GM21529 (cell line): Measurements from ENCODE around the gene CINP.

ENCODE experiments used
- ATAC-seq: cut with Tn5 transposase; IDR thresholded peaks from one replicate; pipeline ENCODE4 v1.9.1; 2021; ENCODE audit not compliant: unreplicated experiment

CINP gene

DNA sequence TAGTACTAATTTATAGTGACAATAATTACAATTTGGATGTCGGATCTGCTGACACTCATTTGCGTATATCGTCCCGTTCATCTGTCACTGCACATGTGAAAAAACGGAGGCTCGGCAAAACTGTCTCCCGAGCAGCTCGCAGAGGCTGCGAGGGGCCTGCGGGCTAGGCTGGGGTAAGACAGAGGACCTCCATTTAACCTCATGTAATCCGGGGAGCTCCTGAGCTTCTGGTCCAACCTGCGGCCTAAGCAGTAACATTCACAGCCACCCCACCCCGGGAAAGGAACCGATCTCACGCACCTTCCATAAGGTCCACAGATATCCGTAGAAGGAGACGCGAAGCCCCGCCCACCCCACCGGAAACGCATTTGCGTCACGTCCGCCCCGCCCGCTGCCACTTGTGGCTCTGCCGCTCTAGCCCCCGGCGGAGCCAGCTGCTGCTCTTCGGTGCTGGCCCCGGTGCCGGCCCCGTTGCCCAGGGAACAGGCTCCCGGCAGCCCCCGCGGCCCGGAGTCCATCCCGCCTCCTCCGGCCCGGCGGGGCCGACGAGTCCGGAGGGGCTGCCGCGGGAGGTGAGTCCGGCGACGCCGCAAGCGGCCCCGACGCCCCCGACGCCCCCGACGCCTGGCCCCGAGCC is at the start of gene CINP, which contains the start of gene TECPR2:
Gene CINP (minus strand): TSS at position 346 of the 637 bp plus-strand sequence. CDS start 39 bp downstream, at position 307.
Gene TECPR2 (plus strand): TSS at position 397 of the 637 bp plus-strand sequence. CDS start 13,781 bp downstream, outside the sequence.
- ATAC-seq: peak; percentile 93

DNA sequence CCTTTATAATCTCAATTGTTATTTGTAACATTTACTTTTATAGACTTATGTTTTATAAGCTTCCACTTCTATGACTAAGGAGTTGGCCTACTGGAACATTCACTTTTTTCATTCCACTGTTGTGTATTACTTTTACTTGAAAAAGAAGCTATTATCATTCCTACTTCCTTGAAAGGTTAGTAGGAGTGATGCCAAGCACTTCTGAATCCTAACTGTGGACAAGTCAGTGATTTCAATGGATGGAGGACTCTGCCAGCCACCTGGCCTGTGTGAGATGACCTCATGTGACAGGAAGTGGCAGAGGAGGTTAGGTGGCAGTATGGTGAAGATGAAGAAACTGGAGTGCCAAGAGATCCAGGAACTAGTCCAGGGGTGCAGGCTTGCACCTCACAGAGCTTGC is 46.0 kb upstream of the CINP start:
- ATAC-seq: no peak

DNA sequence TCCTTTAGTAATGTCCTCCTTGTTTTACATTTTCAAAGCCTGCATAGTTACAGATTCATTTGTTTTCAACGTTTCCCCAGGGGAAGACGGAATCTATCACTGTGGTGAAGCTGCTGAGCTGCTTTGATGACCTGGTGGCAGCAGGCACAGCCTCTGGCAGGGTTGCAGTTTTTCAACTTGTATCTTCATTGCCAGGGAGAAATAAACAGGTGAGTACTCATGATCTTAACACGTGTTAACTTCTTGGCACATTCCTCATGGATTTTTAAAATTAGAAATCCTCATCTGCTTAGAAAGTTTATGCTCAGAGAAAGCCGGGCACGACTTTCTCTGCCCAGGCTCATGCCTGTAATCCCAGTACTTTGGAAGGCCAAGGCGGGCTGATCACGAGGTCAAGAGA is 44.6 kb upstream of the CINP start:
- no peak for ATAC-seq

DNA sequence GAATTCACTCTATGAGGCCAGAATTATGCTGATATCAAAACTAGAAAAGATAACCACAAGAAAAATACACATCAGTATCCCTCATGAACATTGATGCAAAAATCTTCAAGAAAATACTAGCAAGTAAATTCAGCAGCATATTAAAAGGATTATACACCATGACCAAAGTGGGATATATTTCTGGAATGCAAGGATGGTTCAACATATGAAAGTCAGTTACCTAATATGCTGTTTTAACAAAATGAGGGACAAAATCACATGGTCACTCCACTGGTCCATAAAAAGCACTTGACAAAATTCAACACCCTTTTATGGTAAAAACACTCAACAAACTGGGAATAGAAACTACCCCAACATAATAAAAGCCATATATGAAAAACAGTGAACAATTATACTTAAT is 40.3 kb upstream of the CINP start:
- no peak for ATAC-seq

DNA sequence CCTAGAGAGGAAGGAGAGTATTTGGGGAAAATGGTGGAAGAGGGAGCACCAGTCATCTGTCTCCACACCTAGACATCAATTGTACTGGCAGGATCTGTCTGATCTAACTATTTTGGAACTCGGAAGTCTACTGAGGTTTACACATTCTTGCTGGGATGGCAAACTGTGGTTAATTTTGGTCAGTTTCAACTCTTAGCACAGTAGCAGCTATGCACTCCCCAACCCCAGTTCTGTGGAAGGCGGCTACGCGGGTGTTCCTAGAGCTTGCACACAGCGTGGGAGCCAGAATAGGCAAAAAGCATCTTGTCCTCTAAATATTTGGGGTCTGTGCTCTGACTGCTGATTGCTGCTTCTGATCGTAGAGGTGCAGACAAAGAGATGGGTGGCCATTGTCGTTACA is 33.8 kb upstream of the CINP start:
- no peak for ATAC-seq

DNA sequence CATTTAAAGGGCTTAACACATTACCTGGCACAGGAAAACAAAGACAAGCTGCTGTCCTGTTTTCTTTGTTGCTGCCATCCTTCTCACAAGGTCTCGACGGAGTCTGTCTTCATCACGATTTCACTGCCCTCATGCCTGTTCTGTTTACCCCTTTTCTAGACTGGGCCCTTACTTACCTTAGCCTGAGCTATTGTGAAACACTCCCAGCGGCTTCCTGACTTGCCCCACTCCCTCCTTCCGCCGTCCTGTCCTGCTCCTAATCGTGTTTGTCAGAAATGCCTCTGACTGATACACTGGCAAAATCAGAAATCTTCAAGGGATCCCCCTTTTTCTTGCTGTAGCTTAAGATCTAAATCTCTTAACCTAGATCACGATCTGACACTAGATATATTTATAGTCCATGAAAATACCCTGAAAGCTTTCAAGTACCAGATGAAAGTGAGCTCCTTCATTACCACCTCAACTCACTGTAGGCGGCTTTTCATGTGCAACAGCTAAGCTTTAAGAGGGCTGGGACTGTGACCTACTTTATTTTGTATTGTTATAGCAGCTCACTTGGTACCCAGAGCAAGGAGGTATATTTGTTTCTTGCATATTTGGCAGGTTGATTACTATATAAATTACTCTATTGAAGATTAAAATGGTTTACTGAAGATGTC is 32.2 kb upstream of the CINP start:
- ATAC-seq: no peak

DNA sequence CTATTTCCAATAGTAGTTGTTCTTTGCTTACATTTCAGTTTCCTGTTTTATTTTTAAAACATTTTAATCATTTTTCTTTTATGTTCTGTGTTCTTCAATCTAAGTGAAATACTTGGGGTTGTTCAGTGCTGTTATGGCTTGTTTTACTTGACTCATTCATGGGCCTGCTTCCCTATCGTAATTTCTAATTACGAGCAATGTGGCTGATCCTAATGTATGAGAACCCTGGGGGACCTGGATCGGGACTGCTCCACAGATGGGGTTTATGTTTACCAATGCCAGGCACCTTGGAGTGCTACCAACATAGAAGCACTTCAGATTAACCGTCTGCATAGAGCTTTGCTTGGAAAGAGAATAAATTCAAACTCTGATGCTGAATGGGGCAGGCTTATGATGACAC is 29.8 kb upstream of the CINP start:
- no peak for ATAC-seq

DNA sequence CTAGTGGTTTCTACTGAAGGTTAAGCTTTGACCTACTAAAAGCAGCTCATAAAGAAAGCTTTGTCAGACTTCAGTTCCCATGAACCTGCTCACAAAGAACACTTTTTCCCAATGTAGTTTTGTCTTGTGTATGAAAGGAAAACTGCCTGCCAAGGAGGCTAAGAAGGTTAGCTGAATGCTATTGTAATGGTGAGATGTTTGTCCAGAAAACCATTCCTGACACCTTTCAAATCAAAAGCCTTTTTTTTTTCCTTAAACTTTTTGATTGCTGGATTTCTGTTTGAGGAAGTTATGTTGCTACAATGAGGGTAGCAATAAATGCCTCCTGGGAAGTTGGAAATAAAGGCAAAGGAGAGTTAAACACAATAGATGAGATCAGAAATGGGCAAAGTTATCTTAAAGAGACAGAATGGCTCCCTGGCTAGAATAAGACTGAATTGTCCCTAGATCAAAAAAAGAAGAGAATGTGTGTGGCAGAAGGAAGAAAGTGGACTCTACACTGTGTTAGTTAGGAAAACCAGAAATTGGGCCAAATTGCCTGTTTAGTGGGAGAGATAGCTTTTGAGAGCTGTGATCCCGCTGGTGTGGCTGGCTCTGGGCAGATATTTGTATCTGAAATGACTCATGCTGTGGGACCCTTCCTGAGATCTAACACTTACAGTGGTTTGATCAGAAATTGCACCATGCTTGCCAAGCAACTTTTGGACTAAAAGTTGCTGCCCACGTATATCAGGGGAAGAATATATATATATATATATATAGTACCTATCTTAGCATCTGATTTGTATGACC is 27.6 kb upstream of the CINP start:
- ATAC-seq: no peak

DNA sequence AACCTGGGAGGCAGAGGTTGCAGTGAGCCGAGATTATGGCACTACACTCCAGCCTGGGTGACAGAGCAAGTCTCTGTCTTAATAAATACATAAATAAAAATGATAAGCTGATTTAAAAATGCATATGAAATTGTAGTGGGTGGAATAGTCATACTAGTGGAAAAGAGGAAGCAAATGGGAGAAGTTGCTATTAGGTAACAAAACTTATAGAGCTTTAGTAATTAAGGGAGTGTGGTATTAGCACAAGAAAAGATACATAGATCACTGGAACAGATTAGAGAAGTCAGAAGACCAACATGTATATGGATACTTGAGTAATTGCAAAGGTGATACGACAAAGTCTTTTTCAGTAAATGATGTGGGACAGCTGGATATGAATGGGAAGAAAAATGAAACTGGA is 26.6 kb upstream of the CINP start:
- no peak for ATAC-seq

DNA sequence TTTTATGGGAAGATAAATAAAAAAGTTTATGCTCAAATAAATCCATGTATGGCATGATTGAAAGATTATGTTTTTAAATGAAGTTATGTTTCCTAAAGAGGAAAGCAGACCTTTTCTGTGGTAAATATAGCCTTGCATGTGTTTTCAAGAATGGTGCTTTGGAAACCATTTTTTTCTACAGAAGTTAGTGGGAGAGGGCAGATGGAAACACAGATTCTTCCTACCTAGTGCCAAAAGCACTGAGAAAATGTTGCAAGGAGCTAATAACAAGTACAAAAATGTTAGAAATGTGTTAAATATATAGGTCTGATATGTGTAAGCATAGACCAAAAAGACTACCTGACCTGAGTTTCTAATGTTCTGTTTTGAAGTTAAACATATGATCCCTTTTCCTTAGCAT is 24.4 kb upstream of the CINP start:
- no peak for ATAC-seq

DNA sequence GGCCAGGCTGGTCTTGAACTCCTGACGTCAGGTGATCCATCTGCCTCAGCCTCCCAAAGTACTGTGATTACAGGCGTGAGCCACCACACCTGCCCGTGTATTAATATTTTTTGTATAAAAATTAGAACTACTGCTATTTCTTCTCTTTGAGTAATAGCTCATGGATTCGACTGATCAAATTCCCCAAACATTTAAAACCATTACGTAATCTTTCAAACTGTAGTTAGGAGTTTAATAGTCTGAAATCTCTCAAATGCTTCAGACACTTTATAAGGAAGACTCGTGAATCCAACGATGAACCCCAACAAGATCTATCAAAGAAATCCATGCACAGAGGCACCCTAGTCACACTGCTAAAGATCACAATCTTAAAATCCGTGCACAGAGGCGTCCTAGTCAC is 16.1 kb upstream of the CINP start:
- no peak for ATAC-seq

DNA sequence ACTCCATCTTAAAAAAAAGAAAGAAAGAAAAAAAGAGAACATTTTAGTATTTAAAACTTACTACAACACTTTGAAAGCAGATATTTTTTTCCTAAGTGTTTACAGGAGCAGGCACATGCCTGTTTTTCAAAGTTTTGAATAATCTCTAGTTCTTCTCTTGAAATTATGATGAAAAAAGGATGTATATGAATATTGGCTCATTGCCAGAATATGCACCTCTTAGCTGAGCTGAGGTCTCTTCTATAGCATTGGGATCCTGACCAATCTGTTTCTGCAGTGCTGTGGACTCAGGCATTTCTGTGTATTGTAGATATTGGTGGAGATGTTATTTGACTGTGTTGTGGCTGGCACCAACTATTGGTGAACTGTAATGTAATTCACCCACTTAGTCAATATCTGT is 15.0 kb upstream of the CINP start:
- ATAC-seq: no peak

DNA sequence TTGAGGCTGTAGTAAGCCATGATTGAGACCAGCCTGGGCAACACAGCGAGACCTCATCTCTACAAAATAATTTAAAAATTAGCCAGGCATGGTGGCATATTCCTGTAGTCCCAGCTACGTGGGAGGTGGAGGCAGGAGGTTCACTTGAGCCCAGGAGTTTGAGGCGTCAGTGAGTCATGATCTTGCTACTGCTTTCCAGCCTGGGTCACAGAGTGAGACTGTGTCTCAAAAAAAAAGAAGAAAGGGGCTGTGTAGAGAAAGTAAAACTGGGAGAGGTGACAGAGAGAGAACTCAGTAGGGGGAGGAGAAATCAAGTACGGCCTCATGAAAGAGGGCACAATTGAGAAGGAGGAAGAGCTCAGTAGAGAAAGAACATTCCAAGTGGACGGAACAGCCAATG is 12.4 kb upstream of the CINP start:
- ATAC-seq: no peak

DNA sequence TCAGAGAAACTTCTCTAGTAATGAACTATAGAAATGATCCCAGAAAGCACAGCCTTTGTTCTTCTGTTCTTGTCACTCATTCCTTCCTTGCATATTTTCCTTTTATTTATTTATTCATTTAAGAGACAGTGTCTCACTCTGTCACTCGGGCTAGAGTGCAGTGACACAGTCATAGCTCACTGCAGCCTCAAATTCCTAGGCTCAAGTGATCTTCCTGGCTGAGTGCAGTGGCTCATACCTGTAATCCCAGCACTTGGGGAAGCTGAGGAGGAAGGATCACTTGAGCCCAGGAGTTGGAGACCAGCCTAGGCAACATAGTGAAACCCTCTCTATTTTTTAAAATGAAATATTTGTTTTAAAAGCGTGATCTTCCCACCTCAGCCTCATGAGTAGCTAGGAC is 11.6 kb upstream of the CINP start:
- no peak for ATAC-seq

DNA sequence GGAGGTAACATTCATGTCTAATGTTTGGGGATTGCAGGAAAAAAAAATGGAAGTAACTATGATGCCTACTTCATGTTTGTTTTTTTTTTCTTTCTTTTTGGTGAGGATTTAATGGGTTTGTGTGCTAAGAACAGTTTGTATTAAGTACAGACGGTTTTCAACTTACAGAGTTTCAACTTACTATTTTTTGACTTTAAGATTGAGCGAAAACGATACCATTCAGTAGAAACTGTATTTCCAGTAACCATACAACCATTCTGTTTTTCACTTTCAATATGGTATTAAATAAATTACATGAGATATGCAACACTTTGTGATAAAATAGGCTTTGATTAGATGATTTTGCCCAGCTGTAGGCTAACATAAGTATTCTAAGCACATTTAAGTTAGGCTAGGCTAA is 10.4 kb upstream of the CINP start:
- no peak for ATAC-seq

DNA sequence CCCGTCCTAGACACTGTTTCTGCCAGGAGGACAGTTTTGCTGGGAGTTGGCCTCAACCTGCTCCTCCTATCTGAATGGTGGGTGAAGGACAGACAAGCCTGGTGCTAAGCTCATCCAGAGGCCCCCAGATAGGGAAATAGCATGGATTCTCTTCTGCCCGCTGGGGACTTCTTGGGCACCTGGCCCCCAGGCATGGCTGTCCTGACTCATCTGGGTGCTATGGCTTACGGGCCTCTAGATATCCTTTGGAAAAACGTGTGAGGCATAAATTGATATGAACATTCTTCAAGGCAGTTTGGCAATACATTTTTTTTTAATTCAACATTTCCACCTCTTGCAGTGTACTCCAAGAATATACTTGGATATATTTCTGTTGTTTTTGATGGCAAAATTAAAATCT is 8.7 kb upstream of the CINP start:
- no peak for ATAC-seq

DNA sequence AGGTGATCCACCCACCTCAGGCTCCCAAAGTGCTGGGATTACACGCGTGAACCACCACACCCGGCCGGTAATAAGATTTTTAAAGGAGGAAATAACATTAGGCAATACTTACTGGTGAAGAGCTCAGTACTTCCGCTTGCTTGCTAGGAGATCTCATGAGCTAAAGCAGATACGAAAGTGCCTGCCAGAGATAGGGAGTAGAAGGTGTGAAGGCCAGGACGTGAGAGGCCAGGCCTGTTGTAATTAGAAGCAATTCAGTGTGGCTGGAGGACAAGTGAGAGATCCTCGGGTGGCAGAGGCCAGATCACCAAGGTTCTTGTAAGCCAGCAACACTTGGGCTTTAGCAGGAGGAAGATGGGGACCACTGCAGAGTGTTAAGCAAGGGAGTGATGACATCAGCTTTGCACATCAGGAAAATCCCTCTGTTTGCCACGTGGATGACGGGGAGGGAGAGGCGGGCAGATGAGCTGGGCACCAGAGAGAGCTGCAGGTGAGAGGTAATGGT is 7.7 kb upstream of the CINP start:
- ATAC-seq: no peak

DNA sequence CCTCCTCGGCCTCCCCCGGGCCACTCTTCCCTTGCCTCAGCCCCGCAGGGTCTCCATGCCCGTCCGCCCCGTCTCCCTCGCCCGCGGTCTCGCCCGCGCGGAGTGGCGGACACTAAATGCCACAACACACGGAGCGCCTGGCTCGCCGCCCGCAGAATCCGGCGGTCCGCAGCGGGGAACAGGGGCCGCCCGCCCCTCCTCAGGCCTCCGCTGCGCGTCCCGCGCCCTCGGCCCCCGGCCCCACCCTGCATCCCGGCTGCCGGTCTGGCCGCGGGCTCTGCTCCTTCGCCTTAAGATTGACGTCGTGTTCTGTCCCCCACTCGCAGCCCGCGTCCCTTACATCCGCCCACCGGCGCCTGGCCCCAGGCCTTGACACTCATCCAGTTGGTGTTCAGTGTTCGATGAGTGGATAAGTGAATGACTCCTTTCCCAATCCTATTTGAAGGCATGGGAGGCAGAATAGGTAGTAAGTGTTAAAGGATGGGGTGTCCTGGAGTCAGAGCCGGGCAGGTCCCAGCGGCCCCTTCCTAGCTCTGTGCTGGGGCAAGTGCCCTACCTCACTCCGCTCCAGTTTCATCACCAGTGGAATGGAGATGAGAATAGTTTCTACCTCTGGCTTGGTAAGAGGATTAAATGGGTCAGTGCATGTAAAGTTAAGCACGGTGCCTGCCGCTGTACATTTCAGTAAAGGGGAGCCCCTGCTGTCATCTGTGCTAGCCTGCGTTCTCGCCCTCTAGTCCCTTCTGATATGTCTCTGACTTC is 673 bp upstream of the CINP start:
- peak; percentile 21 for ATAC-seq

DNA sequence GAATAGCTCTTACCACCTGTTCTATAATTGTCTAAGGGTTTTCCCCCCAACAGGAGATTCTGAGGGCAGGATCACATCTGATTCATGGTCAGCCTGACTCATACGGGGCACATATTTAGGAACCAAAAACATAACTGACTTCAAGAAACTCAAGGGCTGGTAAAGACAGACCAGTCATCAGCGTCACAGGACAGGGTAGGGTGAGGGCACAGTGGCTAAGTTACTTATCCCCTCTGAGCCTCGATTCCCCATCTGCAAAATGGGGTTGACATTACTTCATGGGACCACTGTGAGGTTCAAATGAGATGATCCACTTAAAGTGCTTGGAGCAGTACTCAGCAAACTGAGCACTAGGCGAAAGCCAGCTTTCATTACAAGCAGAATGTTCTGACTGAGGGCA is 606 bp downstream of the CINP start:
- peak; percentile 38 for ATAC-seq

DNA sequence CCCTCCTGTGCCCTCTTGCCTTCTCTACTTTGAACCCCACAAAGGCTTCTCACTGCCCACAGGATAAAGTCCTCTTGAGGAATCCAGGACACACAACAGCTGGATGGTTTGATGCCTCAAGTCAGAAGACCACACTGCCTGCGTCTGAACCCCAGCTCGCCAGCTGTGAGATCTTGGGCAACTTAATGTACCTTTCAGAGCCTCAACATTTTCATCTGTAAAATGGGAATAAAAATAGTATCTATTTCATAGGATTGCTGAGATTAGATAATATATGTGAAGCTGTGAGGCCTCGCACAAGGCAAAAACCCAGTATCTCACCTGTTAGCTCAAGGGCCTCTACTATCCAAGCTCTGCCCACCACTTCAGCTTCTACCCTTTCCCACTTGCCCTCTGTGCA is 2.3 kb downstream of the CINP start:
- ATAC-seq: no peak

DNA sequence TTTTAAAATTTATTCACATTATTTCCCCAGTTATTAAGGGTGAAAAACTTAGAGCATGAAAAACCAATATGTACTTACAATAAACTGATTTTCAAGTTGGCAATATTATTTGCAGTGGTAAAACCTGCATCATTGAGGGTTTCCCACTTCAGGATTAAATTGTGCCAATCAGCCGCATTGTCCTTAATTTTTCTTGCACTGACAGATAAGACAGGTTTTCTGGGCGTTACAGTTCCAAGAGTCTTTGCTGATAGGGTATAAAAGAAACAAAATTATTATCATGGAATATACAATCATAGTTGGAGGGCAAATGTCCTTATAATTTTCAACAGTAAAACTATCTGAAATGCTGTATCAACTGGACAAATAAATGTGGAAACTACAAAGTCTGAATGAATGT is 3.3 kb downstream of the CINP start:
- ATAC-seq: no peak
